Endometrial microvascular endothelial cells (primary cell): Measurements from ENCODE around the gene FXYD3. TPM values are rescaled to one million over a fixed set of nuclear protein-coding genes. Genes with fewer than 3 reads are reported as not detected.
"Not testable (repeated sequence)": the region's sequence is repeated elsewhere in the genome, so short reads cannot be mapped to it uniquely, and the experiment has no call there.

Experiments
- in situ Hi-C: cut with HindIII; loops from 2 replicates; pipeline ENCODE4 v1.10.0; 2017; ENCODE audit warnings: low sequenced_read_pairs, low pct_unique_long_range_greater_than_20kb; ENCODE audit errors: inconsistent ontology term
- total RNA-seq: library from RNA; depleted of rRNA; stranded (reverse); fragments of >200 nt; gene quantifications from one replicate; pipeline ENCODE4 v1.2.3, GENCODE V29; 2015; ENCODE audit errors: inconsistent ontology term

Gene FXYD3
- total RNA-seq, 1 donor from 2014 or later = not detected

DNA sequence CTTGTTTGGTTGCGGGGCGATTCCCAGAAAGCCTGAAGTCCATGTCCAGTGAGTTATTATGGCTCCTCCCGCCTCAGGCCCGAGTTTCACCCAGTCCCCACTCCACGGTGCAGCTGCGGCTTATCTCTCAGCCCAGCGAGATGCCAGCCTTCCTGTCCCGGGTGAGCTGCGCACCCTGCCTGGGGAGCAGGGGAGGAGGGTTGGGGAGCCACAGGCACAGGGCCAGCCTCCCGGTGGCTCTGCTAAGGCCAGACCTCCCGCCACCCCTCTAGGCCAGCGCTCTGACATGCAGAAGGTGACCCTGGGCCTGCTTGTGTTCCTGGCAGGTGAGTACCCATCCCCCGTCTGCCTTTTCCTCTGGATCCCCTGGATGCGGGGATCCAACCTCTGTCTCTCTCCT, 3.5 kb downstream of the FXYD3 start:
- in situ Hi-C loops = no loop called here

DNA sequence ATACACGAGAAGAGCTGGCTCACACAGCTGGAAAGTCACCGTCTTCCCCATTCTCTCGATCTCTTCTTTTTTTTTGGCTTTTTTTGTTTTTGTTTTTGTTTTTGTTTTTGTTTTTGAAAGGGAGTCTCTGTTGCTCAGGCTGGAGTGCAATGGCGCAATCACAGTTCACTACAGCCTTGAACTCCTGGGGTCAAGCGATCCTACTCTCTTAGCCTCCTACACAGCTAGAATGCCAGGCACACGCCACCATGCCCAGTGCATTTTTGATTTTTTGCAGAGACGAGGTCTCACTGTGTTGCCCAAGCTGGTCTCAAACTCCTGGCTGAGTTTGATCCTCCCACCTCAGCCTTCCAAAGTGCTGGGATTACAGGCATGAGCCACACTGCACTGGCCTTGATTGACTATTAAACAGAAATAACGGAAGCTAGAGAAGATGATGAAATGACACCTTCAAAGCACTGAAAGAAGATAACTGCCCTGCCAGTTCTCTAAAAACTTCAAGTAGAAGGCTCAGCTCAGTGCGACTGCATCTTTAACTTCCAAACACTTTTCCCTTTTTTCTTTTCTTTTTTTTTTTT, 4.0 kb downstream of the FXYD3 start:
- in situ Hi-C loops = no loop called here

- in situ Hi-C loops = no loop called here
These were observed 4.9 kb downstream of the FXYD3 start for GRCh38 chr19:35120492-35120891.

GRCh38 chr19:35120898-35121297, 5.3 kb downstream of the FXYD3 start:
- in situ Hi-C loops = no loop called here

DNA sequence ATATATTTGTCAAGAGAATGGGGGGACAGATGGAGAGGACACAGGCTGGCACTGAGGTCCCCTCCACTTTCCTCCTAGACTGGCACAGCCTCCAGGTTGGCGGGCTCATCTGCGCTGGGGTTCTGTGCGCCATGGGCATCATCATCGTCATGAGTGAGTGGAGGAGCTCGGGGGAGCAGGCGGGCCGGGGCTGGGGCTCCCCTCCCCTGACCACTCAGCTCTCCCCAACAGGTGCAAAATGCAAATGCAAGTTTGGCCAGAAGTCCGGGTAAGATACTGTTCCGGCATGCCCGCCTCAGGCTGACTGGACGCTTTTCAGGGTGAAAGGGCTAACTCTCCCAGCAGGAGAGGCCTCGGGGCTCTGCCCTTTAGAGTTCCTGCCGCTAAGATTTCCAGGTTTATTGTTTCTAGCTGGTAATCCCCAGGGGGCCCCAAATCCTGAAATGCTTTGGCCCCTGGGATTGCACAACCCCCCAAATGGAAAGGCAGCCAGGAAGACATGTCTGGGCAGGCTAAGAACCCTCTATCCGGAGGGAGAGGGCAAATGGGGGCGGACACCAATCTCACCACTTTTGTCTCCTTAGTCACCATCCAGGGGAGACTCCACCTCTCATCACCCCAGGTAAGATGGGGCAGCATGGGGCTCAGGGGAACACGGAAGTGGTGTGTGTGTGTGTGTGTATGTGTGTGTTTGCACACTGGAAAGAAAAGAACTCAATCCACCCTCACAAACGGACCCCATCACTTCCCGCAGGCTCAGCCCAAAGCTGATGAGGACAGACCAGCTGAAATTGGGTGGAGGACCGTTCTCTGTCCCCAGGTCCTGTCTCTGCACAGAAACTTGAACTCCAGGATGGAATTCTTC, 7.3 kb downstream of the FXYD3 start:
- in situ Hi-C loops = no loop called here

DNA sequence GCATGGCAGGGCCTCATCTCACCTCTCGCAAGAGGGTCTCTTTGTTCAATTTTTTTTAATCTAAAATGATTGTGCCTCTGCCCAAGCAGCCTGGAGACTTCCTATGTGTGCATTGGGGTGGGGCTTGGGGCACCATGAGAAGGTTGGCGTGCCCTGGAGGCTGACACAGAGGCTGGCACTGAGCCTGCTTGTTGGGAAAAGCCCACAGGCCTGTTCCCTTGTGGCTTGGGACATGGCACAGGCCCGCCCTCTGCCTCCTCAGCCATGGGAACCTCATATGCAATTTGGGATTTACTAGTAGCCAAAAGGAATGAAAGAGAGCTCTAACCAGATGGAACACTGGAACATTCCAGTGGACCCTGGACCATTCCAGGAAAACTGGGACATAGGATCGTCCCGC, 8.0 kb downstream of the FXYD3 start:
- in situ Hi-C loops = no loop called here

DNA sequence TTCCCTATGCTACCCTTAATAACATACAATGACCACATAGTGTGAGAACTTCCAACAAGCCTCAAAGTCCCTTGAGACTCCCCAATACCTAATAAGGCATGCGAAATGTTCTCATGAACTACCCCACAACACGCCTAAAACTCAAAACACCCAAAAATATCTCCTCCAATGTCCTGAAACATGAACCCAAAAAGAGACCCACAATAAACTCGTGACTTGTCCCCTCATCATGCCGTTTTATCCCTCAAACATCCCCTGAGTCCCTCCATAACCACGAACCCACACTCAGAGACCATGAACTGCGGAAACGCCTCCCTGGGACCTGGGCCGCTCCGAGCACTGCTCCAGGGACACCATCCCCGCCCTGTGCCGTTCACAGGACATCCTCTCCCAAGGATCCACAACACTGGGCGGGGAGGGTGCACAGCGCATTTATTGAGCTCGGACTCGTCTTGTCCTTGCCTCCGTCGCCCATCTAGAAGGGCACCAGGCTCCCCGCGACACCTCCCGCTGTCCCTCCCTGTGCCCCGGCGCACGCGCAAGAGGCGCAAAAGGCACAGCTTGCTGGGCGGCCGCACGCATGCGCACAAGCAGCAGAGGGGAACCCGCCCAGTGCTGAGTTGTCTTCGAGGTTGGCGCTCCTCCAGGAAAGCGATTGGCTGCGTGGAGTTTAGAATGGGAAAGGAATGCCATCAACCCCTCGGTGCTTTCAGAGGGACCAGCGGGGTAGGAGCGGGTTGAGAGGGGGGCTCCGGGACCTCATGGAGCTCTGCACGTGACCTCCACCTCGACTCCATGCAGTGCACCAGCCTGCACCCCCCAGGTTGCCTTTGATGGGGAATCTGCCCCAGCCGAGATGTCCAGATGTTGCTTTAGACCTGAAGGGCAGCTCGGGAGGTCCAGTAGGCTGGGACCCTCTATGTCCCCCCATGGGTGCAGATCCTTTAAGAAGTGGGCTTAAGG, 8.8 kb downstream of the FXYD3 start:
- in situ Hi-C loops = no loop called here

- in situ Hi-C loops = no loop called here
These were observed 9.7 kb downstream of the FXYD3 start for GRCh38 chr19:35125270-35125717.

GRCh38 chr19:35125749-35126623, 10.4 kb downstream of the FXYD3 start:
- in situ Hi-C loops = no loop called here

DNA sequence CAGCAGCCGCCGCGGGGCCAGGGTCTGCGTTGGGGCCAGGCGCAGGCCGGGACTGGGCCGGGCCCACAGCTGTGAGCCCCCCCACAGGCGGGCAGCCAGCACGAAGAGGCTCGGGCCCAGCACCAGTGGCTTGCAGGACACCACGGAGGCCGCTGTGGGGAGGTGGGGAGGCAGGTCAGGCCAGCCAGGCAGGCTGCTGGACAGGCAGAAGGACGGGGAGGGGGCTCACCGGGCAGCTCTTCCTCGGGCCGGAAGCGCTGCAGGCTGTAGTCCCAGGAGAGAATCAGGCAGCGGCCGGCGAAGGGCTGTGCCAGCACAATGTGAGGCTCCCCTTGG, 11.0 kb downstream of the FXYD3 start:
- in situ Hi-C loops = no loop called here

DNA sequence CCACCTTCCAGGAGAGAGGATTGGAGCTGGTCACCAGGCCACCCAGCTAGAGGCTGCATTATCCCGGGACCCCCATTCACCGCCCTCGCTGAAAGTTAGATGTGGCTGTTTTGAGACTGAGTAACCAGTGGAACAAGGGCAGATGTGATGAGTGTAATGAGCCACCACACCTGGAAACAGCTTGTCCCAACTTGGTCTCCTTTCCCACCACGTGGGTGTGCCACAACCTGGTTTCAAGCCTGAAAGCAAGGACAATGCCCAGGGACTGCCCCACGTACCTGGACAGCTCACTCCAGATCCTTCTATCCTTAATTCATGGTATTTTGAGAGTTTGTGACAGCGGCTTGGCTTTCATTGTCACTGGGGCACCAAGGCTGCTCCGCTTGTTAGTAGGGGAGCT, 12.2 kb downstream of the FXYD3 start:
- in situ Hi-C loops = no loop called here

DNA sequence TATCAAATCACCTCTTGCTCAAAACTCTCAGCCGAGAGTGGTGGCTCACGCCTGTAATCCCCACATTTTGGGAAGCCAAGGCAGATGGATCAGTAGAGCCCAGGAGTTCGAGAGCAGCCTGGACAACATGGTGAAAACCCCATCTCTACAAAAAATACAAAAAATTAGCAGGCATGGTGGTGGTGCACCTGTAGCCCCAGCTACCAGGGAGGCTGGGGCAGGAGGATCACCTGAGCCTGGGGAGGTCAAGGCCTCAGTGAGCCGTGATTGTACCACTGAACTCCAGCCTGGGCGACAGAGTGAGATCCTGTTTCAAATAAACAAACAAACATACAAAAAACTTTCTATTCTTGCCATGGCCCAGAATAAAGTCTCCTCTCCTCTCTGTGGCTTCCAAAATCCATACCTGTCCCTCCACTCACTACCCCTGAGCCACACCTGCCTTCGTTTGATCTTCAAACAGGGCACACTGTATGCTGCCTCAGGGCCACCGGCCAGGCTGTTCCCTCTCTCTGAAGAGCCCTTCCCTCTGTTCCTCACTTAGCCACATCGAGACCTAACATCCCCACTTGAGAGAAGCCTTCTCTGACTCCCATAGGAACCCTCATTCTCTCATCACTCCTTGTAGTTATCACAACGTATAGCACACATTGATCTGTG, 12.9 kb downstream of the FXYD3 start:
- in situ Hi-C loops = no loop called here

DNA sequence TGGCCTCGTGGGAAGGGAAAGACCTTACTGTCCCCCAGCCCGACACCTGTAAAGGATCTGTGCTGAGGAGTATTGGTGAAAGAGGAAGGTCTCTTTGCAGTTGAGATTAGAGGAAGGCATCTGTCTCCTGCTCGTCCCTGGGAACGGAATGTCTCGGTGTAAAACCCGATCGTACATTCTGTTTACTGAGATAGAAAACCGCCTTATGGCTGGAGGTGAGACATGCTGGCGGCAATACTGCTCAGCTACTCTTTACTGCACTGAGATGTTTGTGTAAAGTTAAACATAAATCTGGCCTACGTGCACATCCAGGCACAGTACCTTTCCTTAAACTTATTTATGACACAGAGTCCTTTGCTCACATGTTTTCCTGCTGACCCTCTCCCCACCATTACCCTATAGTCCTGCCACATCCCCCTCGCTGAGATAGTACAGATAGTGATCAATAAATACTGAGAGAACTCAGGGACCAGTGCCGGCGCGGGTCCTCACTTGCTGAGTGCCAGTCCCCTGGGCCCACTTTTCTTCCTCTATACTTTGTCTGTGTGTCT, 14.2 kb downstream of the FXYD3 start:
- in situ Hi-C loops = not testable (repeated sequence)

DNA sequence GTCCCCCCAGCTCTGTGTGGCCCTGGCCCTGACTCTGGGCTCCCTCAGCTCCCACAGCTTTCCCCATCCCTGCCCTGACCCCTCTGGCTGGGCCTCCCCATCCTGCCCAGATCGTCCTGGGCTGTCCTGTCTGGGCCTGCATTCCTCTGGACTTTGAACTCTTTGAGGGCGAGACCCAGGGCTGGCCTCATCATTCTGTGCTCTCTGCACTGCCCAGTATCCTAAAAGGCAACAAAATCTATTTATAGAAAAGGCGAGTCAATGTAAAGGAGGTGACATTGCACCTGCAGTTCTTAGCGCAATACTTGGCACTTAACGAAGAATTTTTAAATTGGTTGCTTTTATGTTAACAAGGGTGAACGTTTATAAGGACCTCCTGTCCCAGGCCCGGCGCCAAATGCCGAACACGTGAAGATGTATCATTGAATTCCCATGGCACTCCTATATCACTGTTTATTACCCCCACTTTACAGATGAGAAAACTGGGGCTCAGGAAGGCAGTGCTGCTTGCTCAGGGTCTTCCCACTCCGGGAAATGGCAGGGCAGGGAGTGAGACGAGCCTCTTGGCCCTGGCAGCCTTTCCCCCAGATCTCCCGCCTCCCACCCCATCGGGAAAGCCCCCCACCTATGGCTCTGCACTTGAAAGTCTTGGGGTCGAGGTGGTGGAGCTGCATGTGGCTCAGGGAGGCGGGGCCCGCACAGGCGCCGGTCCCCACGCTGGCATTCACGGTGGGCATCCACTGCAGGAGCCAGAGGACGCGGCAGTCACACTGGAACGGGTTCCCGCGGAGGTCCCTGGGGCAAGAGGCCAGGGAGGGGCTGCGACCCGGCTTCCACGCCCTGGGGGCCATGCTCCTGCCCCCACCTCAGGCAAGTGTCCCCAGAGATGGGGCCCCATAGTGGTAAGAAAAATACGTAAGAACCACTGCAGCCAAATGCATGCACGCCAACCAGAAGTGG, 15.4 kb downstream of the FXYD3 start:
- in situ Hi-C loops = no loop called here

GRCh38 chr19:35132254-35132653, 16.6 kb downstream of the FXYD3 start:
- in situ Hi-C loops = no loop called here

- in situ Hi-C loops = no loop called here
These were observed 18.2 kb downstream of the FXYD3 start for GRCh38 chr19:35133826-35134225.
